Measurements from ENCODE around the gene ME1. TPM values are rescaled to one million over a fixed set of nuclear protein-coding genes. Genes with fewer than 3 reads are reported as not detected.

ME1 gene
- total and polyA plus RNA-seq, 2 of the 13 experiments (the other 11 are each of a cell fraction or from before 2014, with no cell fraction given), result not detected

DNA sequence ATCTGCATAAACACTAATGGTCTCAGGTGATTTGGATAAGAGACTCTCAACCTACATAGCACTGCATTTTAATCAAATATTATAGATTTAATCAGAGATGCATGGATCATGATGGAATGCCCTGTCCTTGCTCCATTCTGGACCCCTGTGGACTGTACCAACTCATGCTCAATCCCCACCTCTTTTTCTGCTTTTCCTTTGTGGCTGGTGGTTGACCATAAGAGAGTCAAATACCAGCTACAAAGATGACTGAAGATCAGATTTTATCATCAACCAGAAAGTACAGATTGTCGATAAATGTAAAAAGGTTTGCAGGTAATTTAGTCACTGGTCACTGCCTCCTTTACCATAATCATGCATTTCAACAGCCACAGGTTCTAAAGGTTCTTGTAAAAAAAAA is 116.2 kb downstream of the ME1 start:
- H3K79me2 ChIP-seq (ENCODE audit: insufficient read depth, low read length), result no peaks in the 10 kb centered on the region
- WGBS (ENCODE audit: low lambda C conversion rate), result 9% methylated on average over 1 of the region's 1 CpG
- intact Hi-C loops (cut with micrococcal nuclease; ENCODE audit: unreplicated experiment) (no loop called here), in situ Hi-C loops (cut with HindIII; ENCODE audit: extremely low pct_ligation_motif_present, low pct_unique_long_range_greater_than_20kb) (no loop called here)
- H3K36me3 ChIP-seq (replicated peaks in 1 of 2; ENCODE audit: control insufficient read depth in 1 of 2, insufficient read depth in 2 of 2, low read length in 2 of 2), result no peaks in the 10 kb centered on the region
- no peak overlapping the region for H2AFZ ChIP-seq (ENCODE audit: low read length)
- TF ChIP-seq, protein P1, sequence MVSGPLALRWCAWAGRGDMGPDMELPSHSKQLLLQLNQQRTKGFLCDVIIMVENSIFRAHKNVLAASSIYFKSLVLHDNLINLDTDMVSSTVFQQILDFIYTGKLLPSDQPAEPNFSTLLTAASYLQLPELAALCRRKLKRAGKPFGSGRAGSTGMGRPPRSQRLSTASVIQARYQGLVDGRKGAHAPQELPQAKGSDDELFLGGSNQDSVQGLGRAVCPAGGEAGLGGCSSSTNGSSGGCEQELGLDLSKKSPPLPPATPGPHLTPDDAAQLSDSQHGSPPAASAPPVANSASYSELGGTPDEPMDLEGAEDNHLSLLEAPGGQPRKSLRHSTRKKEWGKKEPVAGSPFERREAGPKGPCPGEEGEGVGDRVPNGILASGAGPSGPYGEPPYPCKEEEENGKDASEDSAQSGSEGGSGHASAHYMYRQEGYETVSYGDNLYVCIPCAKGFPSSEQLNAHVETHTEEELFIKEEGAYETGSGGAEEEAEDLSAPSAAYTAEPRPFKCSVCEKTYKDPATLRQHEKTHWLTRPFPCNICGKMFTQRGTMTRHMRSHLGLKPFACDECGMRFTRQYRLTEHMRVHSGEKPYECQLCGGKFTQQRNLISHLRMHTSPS (CRISPR knock-in tag; IDR thresholded peaks at IDR 0.05; ENCODE audit: low read depth), result no peak
- TF ChIP-seq KAT8 (CRISPR knock-in tag; IDR thresholded peaks at IDR 0.05), result no peak
- TF ChIP-seq YY1 (IDR thresholded peaks at IDR 0.05; ENCODE audit: insufficient read depth, insufficient replicate concordance, low read depth, low read length), result no peak
- no peak for TF ChIP-seq TSC22D2 (CRISPR knock-in tag; IDR thresholded peaks at IDR 0.05; ENCODE audit: borderline replicate concordance)
- TF ChIP-seq RNF2 (conservative IDR thresholded peaks at IDR 0.05; ENCODE audit: low read depth), result no peak
- no peak for TF ChIP-seq RFX5 (IDR thresholded peaks at IDR 0.05; ENCODE audit: low read depth, low read length)
- no peak for TF ChIP-seq ZNF282 (IDR thresholded peaks at IDR 0.05; ENCODE audit: partially characterized antibody)
- TF ChIP-seq, protein P2, sequence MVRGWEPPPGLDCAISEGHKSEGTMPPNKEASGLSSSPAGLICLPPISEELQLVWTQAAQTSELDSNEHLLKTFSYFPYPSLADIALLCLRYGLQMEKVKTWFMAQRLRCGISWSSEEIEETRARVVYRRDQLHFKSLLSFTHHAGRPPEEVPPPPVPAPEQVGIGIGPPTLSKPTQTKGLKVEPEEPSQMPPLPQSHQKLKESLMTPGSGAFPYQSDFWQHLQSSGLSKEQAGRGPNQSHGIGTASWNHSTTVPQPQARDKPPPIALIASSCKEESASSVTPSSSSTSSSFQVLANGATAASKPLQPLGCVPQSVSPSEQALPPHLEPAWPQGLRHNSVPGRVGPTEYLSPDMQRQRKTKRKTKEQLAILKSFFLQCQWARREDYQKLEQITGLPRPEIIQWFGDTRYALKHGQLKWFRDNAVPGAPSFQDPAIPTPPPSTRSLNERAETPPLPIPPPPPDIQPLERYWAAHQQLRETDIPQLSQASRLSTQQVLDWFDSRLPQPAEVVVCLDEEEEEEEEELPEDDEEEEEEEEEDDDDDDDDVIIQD (CRISPR knock-in tag; IDR thresholded peaks at IDR 0.05; ENCODE audit: low read depth), result no peak
- TF ChIP-seq, protein P3, sequence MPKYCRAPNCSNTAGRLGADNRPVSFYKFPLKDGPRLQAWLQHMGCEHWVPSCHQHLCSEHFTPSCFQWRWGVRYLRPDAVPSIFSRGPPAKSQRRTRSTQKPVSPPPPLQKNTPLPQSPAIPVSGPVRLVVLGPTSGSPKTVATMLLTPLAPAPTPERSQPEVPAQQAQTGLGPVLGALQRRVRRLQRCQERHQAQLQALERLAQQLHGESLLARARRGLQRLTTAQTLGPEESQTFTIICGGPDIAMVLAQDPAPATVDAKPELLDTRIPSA (CRISPR knock-in tag; IDR thresholded peaks at IDR 0.05; ENCODE audit: borderline replicate concordance), result no peak
- no peak for TF ChIP-seq ERF (CRISPR knock-in tag; IDR thresholded peaks at IDR 0.05)
- no peak for TF ChIP-seq RBAK (CRISPR knock-in tag; IDR thresholded peaks at IDR 0.05)
- no peak for TF ChIP-seq ZSCAN29 (CRISPR knock-in tag; conservative IDR thresholded peaks at IDR 0.05)
- no peak for TF ChIP-seq MTA1 (CRISPR knock-in tag; IDR thresholded peaks at IDR 0.05; ENCODE audit: borderline replicate concordance)
- TF ChIP-seq GTF2F1 (IDR thresholded peaks at IDR 0.05; ENCODE audit: low read length), result no peak
- no peak for TF ChIP-seq ONECUT2 (CRISPR knock-in tag; IDR thresholded peaks at IDR 0.05)
- TF ChIP-seq ZNF225 (CRISPR knock-in tag; IDR thresholded peaks at IDR 0.05), result no peak
- TF ChIP-seq JUND (CRISPR knock-in tag; IDR thresholded peaks at IDR 0.05), result no peak
- FAIRE-seq (no peak), DNase-seq (ENCODE audit: low spot score) (no peak), ATAC-seq (no peak)
- no peak overlapping the region for H3K4me3 ChIP-seq (replicated peaks in 1 of 3; ENCODE audit: insufficient read depth in 1 of 3, low read depth in 2 of 3, low read length in 3 of 3)
- ChIA-PET CTCF (ENCODE audit: low intra/inter-chr PET ratio, low total read pairs) (no interaction called here), POLR2A (no interaction called here)
- H4K20me1 ChIP-seq (ENCODE audit: insufficient read depth, low read length), result no peaks in the 10 kb centered on the region
- no peak overlapping the region for H3K27ac ChIP-seq (ENCODE audit: extremely low read length, insufficient read depth, low read length)
- no peak overlapping the region for H3K4me2 ChIP-seq (ENCODE audit: low read depth, low read length)
- H3K4me1 ChIP-seq (ENCODE audit: insufficient read depth, low read length), result no peaks in the 10 kb centered on the region
- BruUV-seq (replicated peaks), result no TSS peak
- no peaks in the 10 kb centered on the region; a peak in 1 of 5 replicates for H3K27me3 ChIP-seq (ENCODE audit: control insufficient read depth in 1 of 2, insufficient read depth in 2 of 2, low read length in 2 of 2)
- no peaks in the 10 kb centered on the region for H3K9me3 ChIP-seq (ENCODE audit: low read length)
- H3K9ac ChIP-seq (ENCODE audit: insufficient read depth, low read depth, low read length), result no peak overlapping the region
